Stimulated activated naive CD4-positive, alpha-beta T cell treated with Interleukin-2 at 50 U/mL for 16 hours (primary cell): Measurements from ENCODE around the gene BDNF.
"Not testable (repeated sequence)": the region's sequence is repeated elsewhere in the genome, so short reads cannot be mapped to it uniquely, and the experiment has no call there.

Source experiments
- DNase-seq: peaks from one replicate; lab custom pipeline; 2025; lab: John Stamatoyannopoulos, UW

Gene BDNF

GRCh38 chr11:27665508-27666101, 34.6 kb downstream of the BDNF start:
- not testable (repeated sequence) for DNase-seq

GRCh38 chr11:27663326-27663725, 36.9 kb downstream of the BDNF start:
- no peak for DNase-seq

- DNase-seq, result no peak
Measured at GRCh38 chr11:27660171-27660570, 40.1 kb downstream of the BDNF start.

- DNase-seq, result no peak
Measured at GRCh38 chr11:27658535-27659236, 41.6 kb downstream of the BDNF start.

- DNase-seq, result no peak
Measured at GRCh38 chr11:27656806-27657483, 43.3 kb downstream of the BDNF start.

GRCh38 chr11:27656320-27656719, 43.9 kb downstream of the BDNF start:
- DNase-seq, result no peak

- DNase-seq, result no peak
Measured at GRCh38 chr11:27653990-27654758, 46.1 kb downstream of the BDNF start.

GRCh38 chr11:27651711-27652110, 48.5 kb downstream of the BDNF start:
- no peak for DNase-seq

GRCh38 chr11:27650988-27651387, 49.3 kb downstream of the BDNF start:
- DNase-seq, result no peak

GRCh38 chr11:27649800-27650199, 50.5 kb downstream of the BDNF start:
- no peak for DNase-seq

- DNase-seq, result no peak
Measured at GRCh38 chr11:27648840-27649239, 51.4 kb downstream of the BDNF start.

GRCh38 chr11:27646051-27646818, 54.0 kb downstream of the BDNF start:
- no peak for DNase-seq

GRCh38 chr11:27642954-27643353, 57.3 kb downstream of the BDNF start:
- DNase-seq, result no peak

- no peak for DNase-seq
Measured at GRCh38 chr11:27640954-27641353, 59.3 kb downstream of the BDNF start.

- DNase-seq, result no peak
Measured at GRCh38 chr11:27635567-27636037, 64.7 kb downstream of the BDNF start.

- not testable (repeated sequence) for DNase-seq
Measured at GRCh38 chr11:27634776-27635175, 65.5 kb downstream of the BDNF start.

- DNase-seq, result not testable (repeated sequence)
Measured at GRCh38 chr11:27634282-27634681, 66.0 kb downstream of the BDNF start.

- not testable (repeated sequence) for DNase-seq
Measured at GRCh38 chr11:27629023-27629422, 71.2 kb downstream of the BDNF start.

GRCh38 chr11:27627979-27628378, 72.3 kb downstream of the BDNF start:
- no peak for DNase-seq

- no peak for DNase-seq
Measured at GRCh38 chr11:27626938-27627586, 73.2 kb downstream of the BDNF start.
